SK-N-MC (cell line): ENCODE measurements around the gene MKRN1.

ENCODE experiments used
- EZH2 ChIP-seq: fragments of 200-600 bp; sonication (generic); IDR thresholded peaks from one replicate; pipeline ENCODE4 v1.6.1; 2017; ENCODE audit warnings: antibody characterized with exemption
- POLR2AphosphoS5 ChIP-seq: IDR thresholded peaks from 2 replicates; pipeline ENCODE4 v1.6.1; 2012; ENCODE audit warnings: mild to moderate bottlenecking, low read depth, low read length, borderline replicate concordance

- no peak for TF ChIP-seq EZH2
- no peak for TF ChIP-seq POLR2AphosphoS5
These were observed 57.8 kb downstream of the MKRN1 start for GRCh38 chr7:140421521-140421920.
